Activated CD8-positive, alpha-beta memory T cell treated with anti-CD3 and anti-CD28 coated beads for 36 hours (primary cell): ENCODE measurements around the gene SLC39A1. TPM values are rescaled to one million over a fixed set of nuclear protein-coding genes. Genes with fewer than 3 reads are reported as not detected.

ENCODE experiments used
- total RNA-seq, 2 experiments: library from RNA; stranded (reverse); gene quantifications; one replicate each; pipeline ENCODE4 v1.2.3, GENCODE V29; 2021

Gene SLC39A1
- total RNA-seq, 2 experiments from 2014 or later, result 82.4 to 84.8 TPM

Other genes starting within 250 kb of the SLC39A1 start
- 10 to 100 TPM; 54.9 to 55.3 TPM for gene INTS3, start 235.5 kb downstream of the SLC39A1 start, total RNA-seq
- 10 to 100 TPM; 11.2 to 12.1 TPM for gene SLC27A3, start 188.1 kb downstream of the SLC39A1 start, total RNA-seq
- gene GATAD2B, start 40.6 kb downstream of the SLC39A1 start, total RNA-seq, result 10 to 100 TPM; 53.6 to 57.5 TPM
- 100 to 1,000 TPM; 106 to 108 TPM for gene DENND4B, start 16.8 kb downstream of the SLC39A1 start, total RNA-seq
- gene CRTC2, start 4.9 kb downstream of the SLC39A1 start, total RNA-seq, result 10 to 100 TPM; 56.8 to 66.9 TPM
- 1 to 10 TPM; 7.3 to 8.2 TPM for gene CREB3L4, start 4.4 kb upstream of the SLC39A1 start, total RNA-seq
- gene JTB, start 14.1 kb upstream of the SLC39A1 start, total RNA-seq, result 100 to 1,000 TPM; 238 to 239 TPM
- gene RAB13, start 22.8 kb upstream of the SLC39A1 start, total RNA-seq, result 10 to 100 TPM; 15.5 to 16.6 TPM
- 1,000 to 10,000 TPM; 1,492 to 1,580 TPM for gene RPS27, start 27.2 kb upstream of the SLC39A1 start, total RNA-seq
- under 1 TPM in 1 of 2 experiments, not detected in 1; 0.04 TPM for gene NUP210L, start 191.5 kb upstream of the SLC39A1 start, total RNA-seq
- gene TPM3, start 228.6 kb upstream of the SLC39A1 start, total RNA-seq, result 100 to 1,000 TPM; 796 to 807 TPM
- not detected for gene CFAP141, start 242.8 kb upstream of the SLC39A1 start, total RNA-seq